HG02870 (cell line): Measurements from ENCODE around the gene CNTN3.

ENCODE experiments used
- ATAC-seq: cut with Tn5 transposase; IDR thresholded peaks from one replicate; pipeline ENCODE4 v1.9.1; 2021; ENCODE audit warnings: mild to moderate bottlenecking, moderate library complexity; ENCODE audit not compliant: unreplicated experiment

CNTN3 gene

DNA sequence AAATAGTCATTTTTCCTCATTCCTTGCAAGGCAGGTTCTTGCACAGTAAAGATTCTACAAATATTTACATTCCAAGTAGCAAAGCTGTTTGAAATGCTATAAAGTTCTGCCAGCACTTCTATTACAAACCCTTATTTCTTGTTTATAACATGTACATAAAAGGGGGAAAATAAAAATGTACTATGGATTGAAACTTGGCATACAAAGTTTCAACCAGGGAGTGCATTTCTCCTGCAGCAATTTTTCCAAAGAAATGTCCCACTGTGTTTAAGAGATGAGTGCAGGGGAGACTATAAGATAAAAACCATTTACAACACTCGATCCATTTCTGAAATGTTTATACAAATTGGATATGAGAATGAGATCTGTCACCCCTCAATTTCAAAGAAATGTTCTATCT, 3.3 kb downstream of the CNTN3 start:
- no peak for ATAC-seq

DNA sequence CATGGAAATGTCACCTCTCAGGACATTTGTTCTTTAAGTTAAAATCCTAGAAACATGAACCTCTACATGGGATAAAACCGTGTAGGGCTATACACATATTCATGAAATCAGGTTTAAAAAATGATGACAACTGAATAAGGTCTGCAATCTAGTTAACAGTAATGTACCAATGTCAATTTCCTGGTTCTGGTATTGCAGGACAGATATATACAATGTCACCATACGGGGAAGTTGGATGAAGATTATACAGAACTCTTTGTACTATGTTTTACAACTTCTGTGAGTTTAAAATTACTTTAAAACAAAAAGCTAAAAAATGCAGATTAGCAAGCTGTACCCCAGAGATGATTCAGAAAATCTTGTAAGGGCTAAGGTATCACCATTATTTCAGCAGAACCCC, 6.7 kb downstream of the CNTN3 start:
- no peak for ATAC-seq

DNA sequence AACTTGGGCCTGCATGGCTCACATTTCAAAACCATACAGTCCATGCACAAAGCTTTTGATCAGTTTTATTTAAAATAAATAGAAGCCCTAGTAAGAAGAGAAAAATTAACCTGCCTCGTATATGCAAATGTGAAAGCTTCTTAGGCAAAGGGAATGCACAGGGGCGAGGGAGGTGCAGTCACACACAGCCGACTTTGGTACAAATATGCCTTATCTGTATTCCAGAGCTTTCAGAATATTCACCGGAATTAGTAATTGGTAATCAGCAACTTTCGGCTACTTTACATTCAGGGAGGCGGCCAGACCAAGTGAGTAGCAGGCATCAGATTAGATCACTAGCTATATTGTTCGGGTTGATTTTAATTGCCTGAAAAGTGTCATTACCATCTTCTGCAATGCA, 7.5 kb downstream of the CNTN3 start:
- ATAC-seq, result no peak

DNA sequence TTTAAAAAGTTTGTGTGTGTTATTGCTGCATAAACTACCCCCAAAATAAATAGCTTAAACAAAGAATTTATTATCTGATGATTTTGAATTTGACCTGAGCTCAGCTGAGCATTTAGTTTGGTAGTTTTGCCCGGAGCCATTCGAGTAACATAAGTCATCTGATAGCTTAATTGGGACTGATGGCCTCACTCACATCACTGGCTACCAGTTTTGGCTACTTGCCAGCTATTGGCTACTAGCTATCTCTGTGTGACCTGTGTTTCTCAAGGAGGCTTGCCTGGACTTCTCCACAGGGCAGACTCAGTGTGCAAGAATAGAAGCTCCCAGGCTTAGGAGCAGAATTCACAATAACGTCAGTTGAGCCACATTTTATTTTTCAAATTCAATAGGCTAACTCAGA, 9.0 kb downstream of the CNTN3 start:
- no peak for ATAC-seq

DNA sequence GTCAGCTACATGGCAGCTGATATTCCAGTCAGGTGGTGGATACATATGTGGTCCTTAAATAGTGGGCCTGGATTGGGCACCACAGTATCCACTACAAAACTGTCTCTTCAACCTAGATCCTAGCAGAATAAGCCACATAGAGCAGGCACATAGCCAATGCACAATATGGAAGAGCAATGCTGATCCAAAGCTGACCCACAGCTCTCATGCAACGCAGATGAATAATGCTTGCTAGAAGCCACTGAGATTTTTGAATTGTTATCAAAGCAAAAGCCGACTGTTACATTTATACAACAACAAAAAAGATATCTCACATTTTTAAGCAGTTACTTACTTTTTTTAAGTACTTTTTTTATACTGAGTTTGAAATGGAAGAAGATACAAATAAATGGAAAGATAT, 11.2 kb downstream of the CNTN3 start:
- ATAC-seq, result no peak

DNA sequence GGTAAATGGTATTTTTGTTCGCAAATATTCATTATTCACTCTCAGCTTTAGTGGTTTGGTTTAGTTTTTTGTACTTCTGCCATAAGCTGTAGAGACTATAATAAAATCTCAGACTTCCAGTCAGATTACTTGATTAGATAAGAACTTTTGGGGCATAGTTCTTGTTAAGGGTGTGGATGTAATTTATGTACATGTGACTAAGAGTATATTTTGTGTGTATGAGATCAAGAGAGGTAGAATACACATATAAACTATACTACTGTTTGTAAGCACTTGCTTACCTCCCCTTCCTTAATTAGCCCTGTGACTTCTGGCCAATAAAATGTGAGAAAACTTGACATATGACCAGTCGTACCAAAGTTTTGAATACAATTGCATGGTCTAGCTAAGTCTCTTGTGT, 12.0 kb downstream of the CNTN3 start:
- no peak for ATAC-seq

DNA sequence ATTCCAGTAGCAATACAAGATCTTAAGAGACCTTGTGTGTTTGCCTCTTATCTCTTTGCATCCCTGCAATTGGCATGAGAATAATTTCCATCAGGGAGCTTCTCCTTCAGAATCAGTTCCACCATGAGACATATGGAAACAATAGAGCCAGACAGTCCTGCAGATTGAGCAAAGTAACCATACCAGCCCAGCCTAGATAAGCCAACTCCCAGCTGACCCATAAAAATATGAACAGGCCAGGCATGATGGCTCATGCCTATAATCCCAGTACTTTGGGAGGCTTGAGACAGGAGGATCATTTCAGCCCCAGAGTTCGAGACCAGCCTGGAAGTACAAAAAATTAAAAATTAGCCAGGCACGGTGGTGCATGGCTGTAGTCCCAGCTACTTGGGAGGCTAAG, 12.7 kb downstream of the CNTN3 start:
- ATAC-seq, result no peak

DNA sequence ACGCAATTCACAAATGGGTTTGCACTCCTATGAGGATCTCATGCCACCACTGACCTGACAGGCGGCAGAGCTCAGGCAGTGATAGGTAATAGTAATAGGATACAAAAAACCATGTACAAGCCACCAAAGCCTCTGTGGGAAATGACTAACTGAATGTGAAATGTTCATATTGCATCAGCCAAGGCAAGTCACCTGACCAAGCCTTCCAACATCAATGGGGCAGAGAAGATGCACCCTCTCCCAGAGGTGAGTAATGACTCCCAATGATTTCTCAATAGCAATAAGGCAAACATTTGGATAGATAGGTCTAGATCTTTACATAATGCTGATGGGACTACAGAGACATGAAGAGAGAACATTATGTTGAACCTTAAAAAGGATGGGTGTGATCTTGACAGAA, 14.9 kb downstream of the CNTN3 start:
- ATAC-seq, result no peak

DNA sequence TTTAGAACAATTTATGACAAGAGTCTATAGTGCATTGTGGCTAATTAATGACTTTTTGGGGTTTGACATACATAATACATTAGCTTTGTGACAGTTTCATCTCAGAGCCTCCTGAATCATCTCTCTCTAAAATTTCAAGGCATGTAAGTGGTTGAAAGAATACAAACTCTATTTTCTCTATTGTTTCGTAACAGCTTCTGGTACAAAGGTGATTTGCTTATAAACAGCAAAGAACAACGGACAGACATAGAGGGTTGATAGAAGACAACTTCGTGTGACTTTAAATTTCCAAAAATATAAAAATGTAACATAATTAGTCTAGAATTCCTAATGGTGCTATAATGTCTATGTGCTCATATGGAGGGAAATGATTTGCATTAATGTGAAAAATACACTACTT, 21.3 kb downstream of the CNTN3 start:
- ATAC-seq, result no peak

DNA sequence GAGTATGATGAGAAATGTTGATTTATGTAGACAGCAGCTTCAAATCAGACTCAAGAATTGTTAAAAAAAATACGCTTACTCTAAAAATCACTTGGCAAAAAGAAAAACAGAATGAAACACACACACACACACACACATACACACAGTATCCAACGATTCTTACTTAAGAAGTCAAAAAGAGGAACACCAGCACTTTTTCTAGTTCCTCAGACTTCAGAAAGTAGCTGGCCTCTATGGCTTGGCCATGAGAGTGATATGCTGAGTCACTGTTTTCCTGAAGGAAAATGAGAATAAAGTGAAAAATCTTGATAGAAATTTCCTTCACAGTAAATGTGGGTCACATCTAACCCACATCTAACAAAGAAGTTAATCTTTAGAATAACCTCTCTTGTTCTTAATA, 22.1 kb downstream of the CNTN3 start:
- ATAC-seq, result no peak

DNA sequence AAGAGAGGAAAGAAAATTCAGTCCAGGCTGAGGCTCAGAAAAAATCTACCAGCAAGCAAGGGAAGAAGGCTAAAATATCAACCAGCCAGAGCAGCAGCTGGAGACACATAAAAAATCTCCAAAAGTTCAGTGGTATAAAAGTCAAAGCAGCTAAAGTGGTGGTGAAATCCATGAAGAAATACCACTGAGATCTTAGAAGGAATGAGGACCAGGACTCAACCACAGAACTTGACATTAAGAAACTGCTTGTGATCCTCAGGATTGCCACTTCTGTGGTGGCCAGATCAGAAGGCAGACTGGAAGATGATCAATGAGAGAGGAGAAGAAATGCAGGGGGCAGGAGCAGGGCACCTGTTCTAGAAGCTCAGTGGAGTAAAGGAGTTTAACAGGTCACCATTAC, 22.5 kb downstream of the CNTN3 start:
- ATAC-seq, result no peak

DNA sequence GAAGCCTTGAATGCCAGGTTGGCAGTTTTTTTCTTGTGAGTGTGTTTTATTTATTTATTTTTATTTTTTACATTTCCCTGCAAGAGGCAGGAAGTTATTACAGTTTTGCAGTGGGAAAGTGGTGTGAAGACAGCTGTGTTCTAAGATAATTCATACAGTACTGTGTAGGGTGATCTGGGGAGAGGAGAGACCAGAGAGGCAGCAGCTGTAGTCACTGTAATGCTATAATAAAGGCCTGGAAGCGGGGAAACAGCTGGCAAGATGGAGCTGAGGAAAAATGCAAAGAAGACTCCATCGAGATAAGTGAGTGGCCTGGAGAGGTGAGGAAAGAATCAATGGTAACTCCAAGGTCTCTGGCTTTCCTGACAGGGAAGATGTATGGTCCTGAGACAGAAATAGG, 23.1 kb downstream of the CNTN3 start:
- no peak for ATAC-seq

DNA sequence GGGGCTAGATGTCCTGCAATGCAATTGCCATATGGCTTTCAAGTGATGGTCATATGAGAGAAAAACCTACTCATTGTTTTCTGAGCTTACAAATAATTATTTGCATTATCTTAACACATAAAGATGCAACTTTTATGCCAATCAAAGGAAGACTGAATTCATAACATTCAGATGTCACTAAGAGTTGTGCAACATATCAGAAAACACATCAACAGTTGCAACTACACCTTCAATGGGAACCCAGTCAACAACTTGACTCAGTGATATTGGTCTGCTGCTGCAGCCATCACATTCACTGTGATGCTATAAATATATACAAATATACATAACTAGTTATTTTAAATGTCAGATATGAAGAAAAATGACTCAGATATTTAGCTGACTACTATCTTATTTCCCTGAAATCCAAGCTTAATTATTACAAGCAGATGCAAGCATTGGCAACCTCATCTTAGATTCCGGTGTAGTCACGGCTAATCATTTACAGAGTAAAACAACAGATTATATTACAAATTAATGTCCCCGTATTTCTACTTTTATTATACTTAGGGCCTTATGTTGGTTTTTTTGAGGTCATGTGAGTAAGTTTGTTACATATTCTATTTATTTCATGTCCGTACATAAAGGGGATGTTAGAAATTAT, 23.7 kb downstream of the CNTN3 start:
- ATAC-seq, result no peak

DNA sequence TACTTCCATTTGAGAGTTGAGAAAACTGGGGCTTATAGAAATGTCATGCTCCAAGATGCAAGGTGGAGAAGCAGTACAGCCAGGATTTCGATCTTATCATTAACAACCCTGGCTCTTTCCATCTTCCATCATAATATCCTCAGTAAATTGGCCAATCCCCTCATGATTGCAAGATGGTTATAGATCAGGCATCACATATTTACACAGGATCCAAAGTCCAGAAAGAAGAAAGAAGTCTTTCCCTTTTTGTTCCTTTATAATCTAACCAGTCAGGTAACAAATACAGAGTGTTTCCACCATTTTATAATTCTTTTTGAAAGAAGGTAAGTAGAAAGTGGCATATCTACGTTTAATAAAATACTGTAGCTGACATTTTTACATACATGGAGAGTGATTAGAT, 29.7 kb downstream of the CNTN3 start:
- no peak for ATAC-seq

DNA sequence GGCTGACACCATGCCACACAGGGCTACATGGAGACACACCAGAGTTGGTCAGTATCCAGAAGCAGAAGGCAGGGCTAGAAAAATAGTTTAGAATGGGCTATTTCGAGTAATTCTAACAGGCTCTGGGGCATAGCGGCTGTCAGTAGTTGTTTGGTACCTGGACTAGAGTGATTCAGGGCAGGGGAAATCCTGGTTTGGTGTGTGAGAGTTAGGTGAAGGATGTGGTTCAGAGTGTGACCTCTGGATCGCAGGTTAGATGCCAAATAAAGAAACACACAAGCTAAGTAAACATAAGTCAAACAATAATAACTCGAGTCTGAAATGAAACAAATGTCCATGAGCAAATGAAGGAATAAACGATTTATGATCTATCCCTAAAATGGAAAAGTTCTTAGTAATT, 31.5 kb downstream of the CNTN3 start:
- no peak for ATAC-seq

DNA sequence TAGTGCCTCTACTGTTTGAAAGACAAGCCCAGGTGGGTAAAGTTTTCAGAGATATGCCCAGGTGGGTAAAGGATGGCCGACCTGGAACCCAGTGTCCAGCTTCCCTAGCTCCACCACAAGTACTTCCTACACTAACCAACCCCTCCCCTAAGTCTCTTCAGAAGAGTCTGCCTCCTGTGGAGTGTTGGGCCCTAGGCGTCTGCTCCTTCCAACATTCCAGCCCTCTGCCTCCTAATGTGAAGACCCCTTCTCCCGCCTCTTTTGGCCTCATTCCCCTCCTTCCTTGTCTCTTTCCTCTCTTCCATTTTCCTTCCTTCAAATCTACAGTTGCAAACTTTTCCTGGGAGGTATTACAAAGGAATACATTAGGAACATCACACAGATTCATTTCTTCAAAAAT, 38.6 kb downstream of the CNTN3 start:
- no peak for ATAC-seq

DNA sequence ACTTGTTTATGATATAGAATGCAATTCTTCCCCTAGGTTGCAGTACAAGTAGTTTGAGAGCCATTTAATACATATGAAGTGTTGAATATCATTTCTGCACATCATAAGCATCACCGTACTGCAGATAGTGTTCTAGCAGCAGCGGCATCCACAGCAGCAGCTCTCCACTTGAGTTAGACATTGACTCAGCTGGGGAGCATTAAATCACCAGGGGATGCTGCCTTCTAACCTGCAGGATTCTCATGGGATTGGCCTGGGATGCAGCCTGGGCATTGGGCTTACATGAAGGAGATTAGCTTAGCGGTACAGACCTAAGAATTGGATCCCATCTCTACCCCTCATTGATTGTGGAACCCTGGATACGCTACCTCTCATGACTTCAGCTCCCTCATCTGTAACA, 43.3 kb downstream of the CNTN3 start:
- no peak for ATAC-seq
